GM12875 (cell line): ENCODE data around the gene ZBTB8A.

ENCODE experiments used
- H3K4me3 ChIP-seq: one replicate; pipeline ENCODE4 v1.5.1; 2011; ENCODE audit warnings: low read depth, low read length, control low read depth
- TF ChIP-seq, protein P1 (sequence below): IDR thresholded peaks from 2 replicates; pipeline ENCODE4 v1.5.1; 2011; ENCODE audit warnings: low read depth, mild to moderate bottlenecking, control low read depth, inconsistent platforms, low read length, moderate library complexity, borderline replicate concordance; ENCODE audit not compliant: insufficient read depth

Gene ZBTB8A

DNA sequence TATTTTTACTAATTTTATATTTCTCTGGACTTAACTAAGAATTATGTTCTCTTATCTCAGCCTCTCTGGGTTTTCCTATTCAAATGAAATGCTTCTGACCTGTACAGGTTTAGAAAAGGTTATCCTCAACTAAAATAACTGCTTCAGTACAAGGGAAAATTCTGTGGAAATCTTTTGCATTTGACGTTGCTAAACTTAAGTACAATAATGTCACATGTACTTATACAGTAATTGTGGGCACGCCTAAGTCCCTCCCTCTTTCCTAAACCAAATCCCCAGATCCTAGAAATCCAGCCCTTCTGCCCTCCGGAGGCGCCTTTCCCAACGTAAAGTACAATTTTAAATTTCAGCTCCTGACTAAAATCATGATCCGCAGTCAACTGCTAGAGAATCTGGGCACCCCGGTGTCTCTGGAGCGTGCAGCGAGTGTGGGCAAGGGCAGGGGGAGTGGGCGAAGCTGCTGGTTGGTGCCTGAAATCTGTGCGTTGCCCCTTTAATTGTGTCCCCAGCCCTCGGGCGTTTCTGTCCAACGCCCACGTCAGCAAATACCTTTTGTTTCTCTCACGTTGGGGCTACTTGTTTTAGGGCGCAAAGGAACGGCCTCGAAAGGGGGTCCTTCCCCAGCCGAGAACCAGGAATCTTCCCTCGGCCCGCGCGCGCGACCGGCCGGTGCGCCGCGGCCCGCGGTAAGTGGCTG is at the start of gene ZBTB8A:
Gene ZBTB8A (plus strand): TSS at position 541 of the 697 bp plus-strand sequence. CDS start 53,505 bp downstream, outside the sequence.
- peak within 1 kb of the TSS; percentile 42 for H3K4me3 ChIP-seq
- TF ChIP-seq, protein P1, sequence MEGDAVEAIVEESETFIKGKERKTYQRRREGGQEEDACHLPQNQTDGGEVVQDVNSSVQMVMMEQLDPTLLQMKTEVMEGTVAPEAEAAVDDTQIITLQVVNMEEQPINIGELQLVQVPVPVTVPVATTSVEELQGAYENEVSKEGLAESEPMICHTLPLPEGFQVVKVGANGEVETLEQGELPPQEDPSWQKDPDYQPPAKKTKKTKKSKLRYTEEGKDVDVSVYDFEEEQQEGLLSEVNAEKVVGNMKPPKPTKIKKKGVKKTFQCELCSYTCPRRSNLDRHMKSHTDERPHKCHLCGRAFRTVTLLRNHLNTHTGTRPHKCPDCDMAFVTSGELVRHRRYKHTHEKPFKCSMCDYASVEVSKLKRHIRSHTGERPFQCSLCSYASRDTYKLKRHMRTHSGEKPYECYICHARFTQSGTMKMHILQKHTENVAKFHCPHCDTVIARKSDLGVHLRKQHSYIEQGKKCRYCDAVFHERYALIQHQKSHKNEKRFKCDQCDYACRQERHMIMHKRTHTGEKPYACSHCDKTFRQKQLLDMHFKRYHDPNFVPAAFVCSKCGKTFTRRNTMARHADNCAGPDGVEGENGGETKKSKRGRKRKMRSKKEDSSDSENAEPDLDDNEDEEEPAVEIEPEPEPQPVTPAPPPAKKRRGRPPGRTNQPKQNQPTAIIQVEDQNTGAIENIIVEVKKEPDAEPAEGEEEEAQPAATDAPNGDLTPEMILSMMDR: no peak

DNA sequence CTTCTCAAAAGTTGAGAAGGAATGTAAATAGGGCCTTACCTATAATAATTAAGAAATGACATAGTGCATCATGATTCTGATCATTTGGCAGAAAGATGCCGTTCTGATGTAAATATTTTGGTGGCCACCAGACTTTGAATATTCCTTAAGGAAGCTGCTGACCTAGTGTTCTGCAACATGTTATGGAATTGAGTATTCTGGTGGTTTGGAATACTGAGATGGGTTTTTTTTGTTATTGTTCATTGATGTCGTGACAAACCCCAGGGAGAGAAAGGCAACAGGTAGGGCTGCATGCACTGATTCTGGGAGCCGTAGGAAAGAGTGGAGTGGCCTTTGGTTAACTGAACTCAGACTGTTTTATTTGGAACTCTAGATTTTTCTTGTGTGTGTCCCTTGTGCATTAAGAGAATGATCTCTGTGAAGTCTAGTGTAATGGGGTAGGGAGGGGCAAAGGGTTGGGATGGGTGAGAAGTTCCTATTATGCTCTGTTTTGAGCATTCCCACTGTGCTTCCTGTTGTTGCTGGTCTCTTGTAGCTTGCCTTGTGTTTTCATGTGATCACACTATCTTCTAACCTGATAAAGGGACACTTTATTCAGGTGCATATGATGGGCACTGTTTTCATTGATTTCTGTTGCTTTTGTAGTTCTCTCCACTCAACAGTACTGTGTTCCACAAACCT is 49.3 kb upstream of the ZBTB8A start:
- H3K4me3 ChIP-seq: no peak overlapping the region

DNA sequence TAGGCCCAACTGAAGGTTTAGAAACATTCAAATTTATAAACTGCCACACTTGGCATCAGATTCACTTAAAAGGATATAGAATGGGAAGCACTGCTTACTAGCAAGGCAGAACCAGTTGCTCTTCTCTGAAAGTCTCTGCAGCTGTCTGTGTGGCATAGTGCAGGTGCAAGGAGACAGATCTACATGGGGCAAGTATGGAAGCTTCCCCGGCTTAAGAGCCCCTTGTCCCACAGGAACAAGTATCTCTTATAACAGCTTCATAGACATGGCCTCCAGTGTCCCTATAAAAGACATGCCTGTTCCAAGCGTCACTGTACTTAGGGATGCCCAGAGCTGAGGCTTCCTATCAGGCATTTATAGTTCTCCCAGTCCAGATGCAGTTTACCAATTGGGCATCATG is 47.8 kb upstream of the ZBTB8A start:
- H3K4me3 ChIP-seq: no peak overlapping the region
- TF ChIP-seq, protein P1: no peak

More for the DNA sequence above, 49.3 kb upstream of the ZBTB8A start:
- TF ChIP-seq, protein P1: no peak

DNA sequence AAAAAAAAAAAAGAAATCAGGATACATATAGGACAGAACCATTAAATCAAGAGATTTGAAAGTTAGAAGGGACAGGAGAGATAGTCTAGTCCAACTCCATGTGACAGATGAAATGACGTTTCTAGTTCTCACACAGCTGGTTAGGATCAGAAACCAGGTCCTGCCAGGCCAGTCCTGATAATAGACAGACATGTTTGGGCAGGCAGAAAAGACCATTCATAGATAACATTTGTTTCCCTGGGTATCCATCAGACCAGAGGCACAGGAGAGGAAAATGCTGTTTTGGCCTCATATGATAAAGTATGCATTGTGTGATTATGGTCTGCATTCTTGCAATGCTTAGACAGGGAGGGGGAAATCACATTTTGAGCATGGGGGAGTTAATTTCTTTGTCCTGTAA is 45.0 kb upstream of the ZBTB8A start:
- TF ChIP-seq, protein P1: no peak
- no peak overlapping the region for H3K4me3 ChIP-seq

DNA sequence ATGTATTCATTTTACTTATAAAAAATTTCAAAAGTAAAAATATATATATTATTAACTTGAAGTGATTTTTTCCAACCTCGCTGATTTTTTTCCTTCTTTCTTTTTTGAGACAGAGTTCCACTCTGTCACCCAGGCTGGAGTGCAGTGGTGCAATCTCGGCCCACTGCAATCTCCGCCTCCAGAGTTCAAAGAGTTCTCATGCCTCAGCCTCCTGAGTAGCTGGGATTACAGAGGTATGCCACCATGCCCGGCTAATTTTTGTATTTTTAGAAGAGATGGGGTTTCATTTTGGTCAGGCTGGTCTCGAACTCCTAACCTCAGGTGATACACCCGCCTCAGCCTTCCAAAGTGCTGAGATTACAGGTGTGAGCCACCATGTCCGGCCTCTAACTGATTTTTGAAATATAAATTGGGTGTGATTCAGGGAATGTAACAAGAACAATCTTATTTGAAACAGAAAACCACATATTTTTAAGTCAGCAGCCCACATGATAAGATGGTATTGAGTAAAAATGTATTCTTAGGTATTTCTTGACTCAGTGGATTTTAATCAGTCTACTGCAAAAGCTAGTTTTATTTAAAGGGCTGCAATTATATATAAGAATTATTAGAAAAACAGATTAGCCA is 44.4 kb upstream of the ZBTB8A start:
- no peak overlapping the region for H3K4me3 ChIP-seq
- TF ChIP-seq, protein P1: no peak

DNA sequence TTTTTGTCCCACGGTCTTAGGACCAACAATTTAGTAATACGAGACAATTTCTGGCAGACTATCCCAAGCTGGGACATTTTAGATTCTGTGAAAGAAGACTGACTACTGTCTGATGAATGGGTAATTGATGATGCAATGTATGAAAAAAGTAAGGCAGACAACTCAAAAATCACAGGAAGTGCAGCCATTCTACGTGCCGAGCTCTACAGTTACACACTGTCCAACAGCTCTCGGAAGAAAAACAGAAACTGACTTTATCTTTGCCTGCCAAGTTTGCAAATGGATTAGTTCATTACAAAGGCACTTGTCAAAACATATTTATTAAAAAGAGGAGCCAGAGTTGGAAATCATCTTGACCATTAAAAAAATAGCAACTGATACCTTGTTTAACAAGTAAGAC is 43.1 kb upstream of the ZBTB8A start:
- TF ChIP-seq, protein P1: no peak
- no peak overlapping the region for H3K4me3 ChIP-seq

DNA sequence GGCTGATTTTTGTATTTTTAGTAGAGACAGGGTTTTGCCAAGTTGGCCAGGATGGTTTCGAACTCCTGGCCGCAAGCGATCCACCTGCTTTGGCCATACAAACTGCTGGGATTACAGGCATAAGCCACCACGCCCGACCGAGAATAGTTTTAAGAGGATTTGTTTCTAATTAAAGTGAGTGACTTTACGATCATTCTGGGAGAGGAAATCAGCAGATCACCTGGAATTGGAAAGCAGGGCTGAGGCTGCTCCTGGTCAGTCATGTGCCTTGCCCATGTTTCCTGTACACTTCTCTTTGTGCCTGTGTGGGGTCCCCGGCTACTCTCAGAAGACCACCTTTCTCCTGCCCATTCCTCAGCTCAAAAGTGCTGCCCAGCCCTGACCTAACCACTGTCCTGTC is 40.5 kb upstream of the ZBTB8A start:
- no peak overlapping the region for H3K4me3 ChIP-seq
- TF ChIP-seq, protein P1: no peak
